GM12874 (cell line): ENCODE results near the gene GRIP1.

Source experiments
- CTCF ChIP-seq: IDR thresholded peaks from 2 replicates; pipeline ENCODE4 v1.5.1; 2011; ENCODE audit warnings: low read depth, mild to moderate bottlenecking, control low read depth, low read length, moderate library complexity; ENCODE audit not compliant: insufficient read depth

Gene GRIP1

GRCh38 chr12:66482351-66483203 is 196.3 kb downstream of the GRIP1 start:
- no peak for TF ChIP-seq CTCF

- TF ChIP-seq CTCF = no peak
These were observed 210.9 kb downstream of the GRIP1 start for GRCh38 chr12:66467932-66468331.

- no peak for TF ChIP-seq CTCF
These were observed 217.5 kb downstream of the GRIP1 start for GRCh38 chr12:66461331-66461730.

GRCh38 chr12:66459944-66460482 is 218.9 kb downstream of the GRIP1 start:
- no peak for TF ChIP-seq CTCF

- no peak for TF ChIP-seq CTCF
These were observed 222.3 kb downstream of the GRIP1 start for GRCh38 chr12:66456612-66457011.

GRCh38 chr12:66453844-66454243 is 225.0 kb downstream of the GRIP1 start:
- TF ChIP-seq CTCF = no peak

GRCh38 chr12:66453120-66453519 is 225.8 kb downstream of the GRIP1 start:
- TF ChIP-seq CTCF = no peak
